Naive thymus-derived CD4-positive, alpha-beta T cell (primary cell): ENCODE results near the gene ABR. TPM values are rescaled to one million over a fixed set of nuclear protein-coding genes. Genes with fewer than 3 reads are reported as not detected.

Experiments
- ATAC-seq: fragments of 150-1000 bp; cut with Tn5 transposase; 2 replicates; pipeline ENCODE4 v1.10.0; 2021; ENCODE audit warnings: mild to moderate bottlenecking, moderate library complexity
- CTCF ChIA-PET: fragments of 350-600 bp; sonication (Branson Sonifier 250); formaldehyde crosslinking; loops from one replicate; lab custom pipeline; 2021; ENCODE audit warnings: antibody characterized with exemption; lab: Charles Lee
- POLR2A ChIA-PET: fragments of 350-600 bp; sonication (Branson Sonifier 250); formaldehyde crosslinking; loops from one replicate; lab custom pipeline; 2021; ENCODE audit warnings: antibody characterized with exemption, inconsistent platforms; lab: Charles Lee
- DNase-seq, 9 donors: peaks; one replicate each; pipeline versions ENCODE4 v3.0.0 to v3.0.0-alpha.2; 2020 to 2022; ENCODE audit warnings: mixed read lengths in 1 of 9
- H3K27ac ChIP-seq: one replicate; pipeline ENCODE4 v1.7.0; 2013; ENCODE audit warnings: mild to moderate bottlenecking, low read depth, low read length, moderate library complexity
- H3K27me3 ChIP-seq, 2 donors: one replicate each; pipeline ENCODE4 v1.7.0; 2013; ENCODE audit warnings: low read length in 2 of 2, mild to moderate bottlenecking in 2 of 2, moderate library complexity in 2 of 2; ENCODE audit not compliant: control insufficient read depth in 2 of 2, insufficient read depth in 2 of 2
- H3K36me3 ChIP-seq, 3 experiments: 1 replicate in 2 of 3; 2 replicates in 1 of 3; pipeline ENCODE4 v1.7.0; 2013; ENCODE audit warnings: low read length in 3 of 3, mild to moderate bottlenecking in 3 of 3, moderate library complexity in 1 of 3; ENCODE audit not compliant: insufficient read depth in 3 of 3, control insufficient read depth in 2 of 3
- H3K4me1 ChIP-seq, 2 donors: one replicate each; pipeline ENCODE4 v1.7.0; 2013; ENCODE audit warnings: low read length in 2 of 2, mild to moderate bottlenecking in 2 of 2, moderate library complexity in 1 of 2; ENCODE audit not compliant: control insufficient read depth in 2 of 2, insufficient read depth in 2 of 2
- H3K4me3 ChIP-seq: 2 replicates; pipeline ENCODE4 v1.7.0; 2013; ENCODE audit warnings: mild to moderate bottlenecking, low read length
- H3K9me3 ChIP-seq, 3 experiments: 1 replicate in 2 of 3; 2 replicates in 1 of 3; pipeline ENCODE4 v1.7.0; 2013; ENCODE audit warnings: low read length in 3 of 3; ENCODE audit not compliant: control insufficient read depth in 2 of 3
- H3K27ac Mint-ChIP-seq, 9 donors: one replicate each; pipeline ENCODE4 v1.8.0; 2020 to 2022; ENCODE audit warnings: mixed read lengths in 9 of 9, mild to moderate bottlenecking in 8 of 9, moderate library complexity in 5 of 9, inconsistent platforms in 2 of 9
- H3K27me3 Mint-ChIP-seq, 5 donors: one replicate each; pipeline ENCODE4 v1.8.0; 2021 to 2022; ENCODE audit warnings: mixed read lengths in 5 of 5, mild to moderate bottlenecking in 1 of 5
- H3K36me3 Mint-ChIP-seq, 5 donors: one replicate each; pipeline ENCODE4 v1.8.0; 2020 to 2022; ENCODE audit warnings: mixed read lengths in 5 of 5, mild to moderate bottlenecking in 3 of 5, inconsistent platforms in 1 of 5
- H3K4me1 Mint-ChIP-seq, 7 donors: one replicate each; pipeline ENCODE4 v1.8.0; 2020 to 2022; ENCODE audit warnings: mixed read lengths in 7 of 7, mild to moderate bottlenecking in 3 of 7, inconsistent platforms in 1 of 7
- H3K4me3 Mint-ChIP-seq, 10 donors: one replicate each; pipeline ENCODE4 v1.8.0; 2020 to 2022; ENCODE audit warnings: mild to moderate bottlenecking in 10 of 10, mixed read lengths in 10 of 10, moderate library complexity in 6 of 10, inconsistent platforms in 2 of 10
- H3K9me3 Mint-ChIP-seq, 11 donors: one replicate each; pipeline ENCODE4 v1.8.0; 2020 to 2022; ENCODE audit warnings: mixed read lengths in 11 of 11, mild to moderate bottlenecking in 4 of 11, inconsistent platforms in 1 of 11, moderate library complexity in 1 of 11
- intact Hi-C, 2 donors: fragments of 100-400 bp; cut with micrococcal nuclease; formaldehyde crosslinking; loops; one replicate each; pipeline ENCODE4 v1.15.1; 2023
- polyA plus RNA-seq, 2 donors: library from polyadenylated mRNA; unstranded; fragments of 300-500 nt; fragmentation: Illumina TruSeq; gene quantifications; one replicate each; pipeline ENCODE4 v1.2.3, GENCODE V29; 2021
- total RNA-seq, 6 experiments: library from RNA in 5 of 6; stranded (reverse) in 5 of 6; gene quantifications; 1 replicate in 5 of 6; 2 replicates in 1 of 6; pipeline ENCODE4 v1.2.3 and lab custom pipeline; 2021 to 2026

The ABR gene
- total and polyA plus RNA-seq, 7 experiments from 2014 or later: 13.1 to 152 (median 139) TPM

DNA sequence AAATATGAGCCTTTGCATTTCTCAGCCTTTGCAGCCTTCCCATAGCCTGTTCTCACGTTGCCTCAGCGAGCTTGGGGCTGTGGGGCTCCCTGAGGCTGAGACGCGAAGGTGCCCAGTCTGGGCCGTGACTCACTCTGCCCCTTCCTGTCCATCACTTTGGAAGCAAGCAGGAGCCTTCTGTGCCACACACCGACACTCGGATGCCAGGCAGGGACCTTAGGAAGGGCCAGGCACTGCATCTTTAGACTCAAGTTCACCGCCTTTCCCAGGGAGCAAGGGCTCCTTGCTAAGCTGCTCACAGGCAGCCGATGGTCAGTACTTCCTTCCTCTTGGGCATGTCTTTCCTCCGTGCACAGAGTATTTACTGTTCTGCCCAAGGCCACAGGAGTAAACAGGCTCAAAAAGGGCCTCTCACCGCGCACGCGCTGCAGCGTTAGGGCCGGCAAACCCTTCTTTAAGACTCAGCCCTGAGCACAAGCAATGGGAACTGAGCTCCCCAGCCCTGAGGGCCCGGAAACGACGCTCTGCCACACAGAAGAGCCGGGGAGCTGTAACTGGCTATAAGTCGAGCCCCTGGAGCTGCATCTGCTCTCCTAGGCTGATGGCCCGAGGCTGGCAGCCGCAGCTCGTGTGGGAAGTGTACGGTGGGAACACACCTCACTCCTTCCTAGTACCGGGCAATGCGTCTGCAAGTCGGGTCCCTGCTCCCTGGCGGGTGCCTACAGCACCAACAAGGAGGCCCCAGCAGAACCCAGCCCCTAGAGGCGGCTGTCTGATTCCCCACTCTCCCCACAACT, 175.6 kb downstream of the ABR start:
- H3K4me1 ChIP-seq: no peaks in the 10 kb centered on the region
- no peak overlapping the region for H3K4me3 ChIP-seq
- no peak overlapping the region for H3K4me3 Mint-ChIP-seq
- H3K27ac Mint-ChIP-seq: peak overlapping the region in 1 of 9 donors; percentile 82
- no peak for DNase-seq
- ChIA-PET CTCF (no interaction called here), POLR2A (no interaction called here)
- no peaks in the 10 kb centered on the region for H3K27me3 Mint-ChIP-seq
- ATAC-seq: no peak
- H3K9me3 Mint-ChIP-seq: no peaks in the 10 kb centered on the region
- H3K36me3 ChIP-seq: peaks cover 6 to 94% (median 16%) of the 10 kb centered on the region in 3 experiments
- peaks cover 7 to 23% (median 14%) of the 10 kb centered on the region in 7 donors for H3K4me1 Mint-ChIP-seq
- H3K27ac ChIP-seq: no peak overlapping the region
- H3K9me3 ChIP-seq: no peaks in the 10 kb centered on the region
- H3K27me3 ChIP-seq: no peaks in the 10 kb centered on the region
- H3K36me3 Mint-ChIP-seq: peaks cover 10 to 20% (median 17%) of the 10 kb centered on the region in 5 donors
- intact Hi-C loops: no loop called here

DNA sequence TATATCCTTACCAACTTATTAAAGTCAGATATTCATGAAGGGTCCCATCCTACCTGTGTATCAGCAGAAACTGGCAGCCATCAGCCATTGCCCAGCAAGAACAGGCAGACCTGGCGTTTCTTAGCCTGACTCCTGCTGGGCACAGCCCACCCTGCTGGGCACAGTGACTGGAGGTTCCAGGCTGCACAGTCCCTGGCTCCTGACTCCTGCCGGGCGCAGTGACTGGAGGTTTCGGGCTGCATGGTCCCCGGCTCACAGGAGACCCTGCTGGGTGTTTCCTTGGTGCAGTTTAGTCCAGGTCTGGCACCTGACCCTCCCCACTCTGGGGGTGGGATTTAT, 176.2 kb downstream of the ABR start:
- peaks cover 0 to 4% of the 10 kb centered on the region in 2 donors for H3K4me1 ChIP-seq
- ATAC-seq: no peak
- peaks cover 6 to 88% (median 16%) of the 10 kb centered on the region in 3 experiments for H3K36me3 ChIP-seq
- H3K4me3 Mint-ChIP-seq: no peak overlapping the region
- ChIA-PET POLR2A (no interaction called here), CTCF (interaction anchor here (0.6 kb wide), 1 partner anchor 355 kb away, joined by 4 read pairs; no protein-coding TSS in a partner anchor)
- intact Hi-C loops: no loop called here
- no peak for DNase-seq
- no peaks in the 10 kb centered on the region for H3K27me3 ChIP-seq
- no peak overlapping the region for H3K27ac ChIP-seq
- no peaks in the 10 kb centered on the region for H3K9me3 ChIP-seq
- H3K4me3 ChIP-seq: no peak overlapping the region
- H3K4me1 Mint-ChIP-seq: peaks cover 10 to 28% (median 19%) of the 10 kb centered on the region in 7 donors
- H3K36me3 Mint-ChIP-seq: peaks cover 10 to 21% (median 18%) of the 10 kb centered on the region in 5 donors
- H3K27me3 Mint-ChIP-seq: no peaks in the 10 kb centered on the region
- no peaks in the 10 kb centered on the region for H3K9me3 Mint-ChIP-seq
- no peak overlapping the region for H3K27ac Mint-ChIP-seq

DNA sequence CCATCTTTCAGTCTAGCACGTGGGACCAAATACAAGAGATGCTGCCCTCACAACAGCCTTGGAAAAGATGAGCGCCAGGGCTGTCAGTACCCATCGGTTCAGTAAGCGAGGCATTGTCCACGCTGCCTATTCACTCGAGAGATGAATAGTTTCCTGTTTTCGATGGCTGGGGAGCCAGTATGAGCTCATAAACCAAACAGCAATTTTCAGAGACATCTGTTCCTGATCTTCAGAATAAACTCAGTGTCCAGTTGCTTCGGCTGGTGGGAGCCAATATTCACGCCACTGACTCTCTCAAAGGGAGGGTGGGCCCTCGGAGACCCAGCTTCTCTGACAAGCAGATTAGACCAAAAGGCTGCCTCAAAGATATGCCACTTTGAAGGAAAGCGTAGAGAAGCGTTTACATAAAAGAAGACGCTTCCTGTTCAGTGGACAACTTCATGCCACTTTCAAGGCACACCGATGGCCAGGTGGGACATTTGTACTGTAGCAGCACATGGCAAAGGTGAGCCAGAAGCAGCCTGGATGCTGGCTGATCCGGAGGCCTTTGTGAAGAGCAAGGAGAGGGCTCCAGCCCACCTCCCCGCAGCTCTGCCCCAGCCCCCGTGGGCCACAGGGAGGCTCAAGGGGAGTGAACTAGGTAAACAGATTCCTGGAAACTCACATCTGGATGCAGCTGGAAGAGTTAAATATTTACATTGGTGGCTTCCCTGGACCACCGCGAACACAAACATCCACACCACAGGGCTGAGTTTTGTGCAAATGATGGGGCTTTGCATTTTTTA, 176.8 kb downstream of the ABR start:
- H3K4me1 Mint-ChIP-seq: peaks cover 15 to 35% (median 26%) of the 10 kb centered on the region in 7 donors
- H3K4me3 Mint-ChIP-seq: no peak overlapping the region
- H3K36me3 ChIP-seq: peaks cover 6 to 82% (median 16%) of the 10 kb centered on the region in 3 experiments
- peaks cover 6 to 10% of the 10 kb centered on the region in 2 donors for H3K4me1 ChIP-seq
- DNase-seq (no peak), ATAC-seq (no peak)
- no peaks in the 10 kb centered on the region for H3K9me3 ChIP-seq
- H3K27ac ChIP-seq: no peak overlapping the region
- peaks cover 10 to 21% (median 18%) of the 10 kb centered on the region in 5 donors for H3K36me3 Mint-ChIP-seq
- no peak overlapping the region for H3K4me3 ChIP-seq
- intact Hi-C loops: no loop called here
- POLR2A ChIA-PET: no interaction called here
- H3K27me3 Mint-ChIP-seq: no peaks in the 10 kb centered on the region
- CTCF ChIA-PET: interaction anchor here (0.6 kb wide), 1 partner anchor 355 kb away, joined by 4 read pairs; no protein-coding TSS in a partner anchor
- no peaks in the 10 kb centered on the region for H3K9me3 Mint-ChIP-seq
- peak overlapping the region in 3 of 9 donors; percentile 12 to 71 (median 29) for H3K27ac Mint-ChIP-seq
- no peaks in the 10 kb centered on the region for H3K27me3 ChIP-seq

- H3K36me3 Mint-ChIP-seq: peaks cover 10 to 21% (median 18%) of the 10 kb centered on the region in 5 donors
- no peaks in the 10 kb centered on the region for H3K9me3 Mint-ChIP-seq
- H3K27me3 Mint-ChIP-seq: no peaks in the 10 kb centered on the region
- Histone ChIP-seq H3K4me1 (peaks cover 12 to 16% of the 10 kb centered on the region in 2 donors), H3K27me3 (no peaks in the 10 kb centered on the region), H3K4me3 (no peak overlapping the region), H3K9me3 (no peaks in the 10 kb centered on the region), H3K27ac (no peak overlapping the region), H3K36me3 (peaks cover 6 to 76% (median 16%) of the 10 kb centered on the region in 3 experiments)
- no peak for DNase-seq
- H3K27ac Mint-ChIP-seq: peak overlapping the region in 1 of 9 donors; percentile 23
- ChIA-PET CTCF (no interaction called here), POLR2A (no interaction called here)
- intact Hi-C loops: no loop called here
- peaks cover 19 to 39% (median 28%) of the 10 kb centered on the region in 7 donors for H3K4me1 Mint-ChIP-seq
- no peak for ATAC-seq
- no peak overlapping the region for H3K4me3 Mint-ChIP-seq
Observed at GRCh38 chr17:1002412-1002753, 177.4 kb downstream of the ABR start.

DNA sequence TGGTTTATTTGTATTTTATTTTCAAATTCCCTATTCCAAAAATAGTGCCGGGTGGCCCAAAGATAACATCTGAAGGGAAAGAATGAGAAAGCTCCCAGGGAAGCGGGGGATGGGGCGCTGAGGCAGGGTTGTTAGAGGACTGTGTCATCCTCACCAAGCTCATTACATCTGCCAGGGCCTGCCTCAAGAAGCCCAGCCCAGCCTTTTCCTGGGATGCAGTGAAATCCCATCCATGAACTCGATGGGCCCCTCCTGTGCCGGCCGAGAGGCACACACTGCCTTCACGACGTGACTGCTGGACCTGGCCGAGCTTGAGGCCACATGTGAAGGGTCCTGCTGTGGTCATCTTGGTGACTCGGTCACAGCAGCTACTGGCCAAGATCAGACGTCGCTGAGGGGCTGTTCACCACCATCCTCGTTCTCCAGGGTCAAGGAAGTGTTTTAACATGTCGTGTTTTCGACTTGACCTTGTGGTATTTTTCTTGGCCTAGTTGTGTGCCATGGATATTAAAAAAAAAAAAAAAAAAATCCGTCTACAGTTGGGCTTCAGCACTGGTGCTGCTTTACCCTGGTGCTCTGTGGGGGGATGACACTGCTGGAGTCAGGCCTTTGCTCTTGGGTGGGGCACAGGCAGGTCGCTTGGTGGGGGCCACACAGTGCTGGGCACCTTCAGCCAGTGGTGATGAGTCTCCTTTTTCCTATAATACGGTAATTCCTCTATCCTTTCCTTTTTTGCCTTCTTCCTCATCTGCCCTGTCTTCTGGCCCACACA, 178.0 kb downstream of the ABR start:
- ATAC-seq (no peak), DNase-seq (no peak)
- Mint-ChIP-seq H3K4me1 (peaks cover 19 to 42% (median 29%) of the 10 kb centered on the region in 7 donors), H3K27me3 (peaks cover 0 to under 1% (median 0%) of the 10 kb centered on the region in 5 donors), H3K36me3 (peaks cover 10 to 21% (median 18%) of the 10 kb centered on the region in 5 donors), H3K27ac (peak overlapping the region in 1 of 9 donors; percentile 23), H3K9me3 (peaks cover 0 to 1% (median 0%) of the 10 kb centered on the region in 11 donors), H3K4me3 (no peak overlapping the region)
- no peaks in the 10 kb centered on the region for H3K9me3 ChIP-seq
- intact Hi-C loops: no loop called here
- no peaks in the 10 kb centered on the region for H3K27me3 ChIP-seq
- POLR2A ChIA-PET: interaction anchor here (0.8 kb wide), 1 partner anchor 213 kb away, joined by 3 read pairs; no protein-coding TSS in a partner anchor
- H3K36me3 ChIP-seq: peaks cover 6 to 77% (median 16%) of the 10 kb centered on the region in 3 experiments
- no peak overlapping the region for H3K4me3 ChIP-seq
- H3K4me1 ChIP-seq: peaks cover 14 to 16% of the 10 kb centered on the region in 2 donors
- CTCF ChIA-PET: interaction anchor here (0.5 to 1.6 kb wide), 2 partner anchors 19 to 205 kb away, joined by 3 read pairs; no protein-coding TSS in a partner anchor
- H3K27ac ChIP-seq: no peak overlapping the region
